HCT116 (cell line): ENCODE data around the gene FAM234A. TPM values are rescaled to one million over a fixed set of nuclear protein-coding genes. Genes with fewer than 3 reads are reported as not detected.

Experiments used
- ATAC-seq: fragments of 200-7000 bp; cut with Tn5 transposase; 2 replicates; pipeline ENCODE4 v1.9.1; 2020; ENCODE audit warnings: mild to moderate bottlenecking, moderate library complexity
- BruUV-seq: library from RNA; stranded (reverse); fragments of 400-500 nt; replicated peaks from 2 replicates; lab custom pipeline; 2021; lab: Mats Ljungman, UMichigan
- CTCF ChIA-PET: fragments of 300-600 bp; sonication (Branson Sonifier 250); formaldehyde crosslinking; loops from one replicate; lab custom pipeline; 2021; ENCODE audit warnings: antibody characterized with exemption; lab: Charles Lee
- POLR2A ChIA-PET: fragments of 300-600, 350-600 bp; sonication (Branson Sonifier 250); formaldehyde crosslinking; loops from one replicate; lab custom pipeline; 2021; ENCODE audit warnings: antibody characterized with exemption; lab: Charles Lee
- RAD21 ChIA-PET, 2 experiments: fragments of 300-600 bp; sonication (Branson Sonifier 250); formaldehyde crosslinking; loops; one replicate each; lab custom pipeline; 2023; ENCODE audit warnings: low total read pairs in 2 of 2; ENCODE audit not compliant: uncharacterized antibody in 2 of 2, unreplicated experiment in 2 of 2, low non-redundant PET in 1 of 2; lab: Charles Lee
- DNase-seq: peaks from one replicate; pipeline ENCODE4 v3.0.0-alpha.2; 2010; ENCODE audit warnings: low read depth, low spot score
- H2AFZ ChIP-seq: fragments of 200-600 bp; shearing (Covaris generic), sonication (generic); 2 replicates; pipeline ENCODE4 v1.6.1; 2017; ENCODE audit warnings: low read depth, mixed run types, mixed read lengths, antibody characterized with exemption, low read length; ENCODE audit not compliant: poor library complexity, severe bottlenecking
- H3K27ac ChIP-seq: 2 replicates; pipeline ENCODE4 v1.5.1; 2012; ENCODE audit warnings: low read depth, low read length
- H3K27me3 ChIP-seq: fragments of 200-600 bp; sonication (generic); 2 replicates; pipeline ENCODE4 v1.6.1; 2016; ENCODE audit warnings: mixed run types, low read length, mixed read lengths; ENCODE audit not compliant: insufficient read depth
- H3K36me3 ChIP-seq, 2 experiments: fragments of 200-500 bp in 1 of 2; fragments of 200-600 bp in 1 of 2; sonication (Bioruptor generic) in 1 of 2; sonication (generic) in 1 of 2; 2 replicates each; pipeline versions ENCODE4 v1.5.1 to v1.6.1; 2014 to 2016; ENCODE audit warnings: low read length in 2 of 2, inconsistent platforms in 1 of 2, mixed read lengths in 1 of 2, mixed run types in 1 of 2; ENCODE audit not compliant: insufficient read depth in 2 of 2, control insufficient read depth in 1 of 2
- H3K4me1 ChIP-seq, 2 experiments: fragments of 200-600 bp in 1 of 2; sonication (generic) in 1 of 2; 2 replicates each; pipeline versions ENCODE4 v1.5.1 to v1.6.1; 2012 to 2017; ENCODE audit warnings: low read length in 2 of 2, inconsistent platforms in 1 of 2, mild to moderate bottlenecking in 1 of 2, mixed read lengths in 1 of 2, mixed run types in 1 of 2, moderate library complexity in 1 of 2; ENCODE audit not compliant: insufficient read depth in 2 of 2, control insufficient read depth in 1 of 2
- H3K4me2 ChIP-seq: fragments of 200-600 bp; sonication (generic); 2 replicates; pipeline ENCODE4 v1.6.1; 2017; ENCODE audit warnings: mixed run types, low read length, mixed read lengths
- H3K4me3 ChIP-seq, 2 experiments: fragments of 200-600 bp in 1 of 2; sonication (generic) in 1 of 2; replicated peaks in 1 of 2; 2 replicates each; pipeline ENCODE4 v1.5.1; 2011 to 2016; ENCODE audit warnings: low read length in 2 of 2, control low read depth in 1 of 2, low read depth in 1 of 2, mild to moderate bottlenecking in 1 of 2, mixed read lengths in 1 of 2, mixed run types in 1 of 2
- H3K79me2 ChIP-seq: fragments of 200-600 bp; sonication (generic); 2 replicates; pipeline ENCODE4 v1.6.1; 2017; ENCODE audit warnings: mild to moderate bottlenecking, mixed run types, low read length, moderate library complexity, mixed read lengths; ENCODE audit not compliant: insufficient read depth
- H3K9ac ChIP-seq: fragments of 200-600 bp; sonication (generic); 2 replicates; pipeline ENCODE4 v1.6.1; 2016; ENCODE audit warnings: low read length, mixed read lengths
- H3K9me2 ChIP-seq: fragments of 200-600 bp; sonication (generic), shearing (Covaris generic); 2 replicates; pipeline ENCODE4 v1.6.1; 2017; ENCODE audit warnings: mixed run types, mild to moderate bottlenecking, moderate library complexity; ENCODE audit not compliant: insufficient read depth
- H3K9me3 ChIP-seq, 2 experiments: fragments of 200-500 bp in 1 of 2; fragments of 200-600 bp in 1 of 2; sonication (Bioruptor generic) in 1 of 2; sonication (generic) in 1 of 2; 2 replicates each; pipeline ENCODE4 v1.6.1; 2014 to 2017; ENCODE audit warnings: low read length in 2 of 2, mixed read lengths in 2 of 2, inconsistent platforms in 1 of 2, low read depth in 1 of 2, mild to moderate bottlenecking in 1 of 2, mixed run types in 1 of 2, moderate library complexity in 1 of 2; ENCODE audit not compliant: control insufficient read depth in 1 of 2, insufficient read depth in 1 of 2
- H4K20me1 ChIP-seq: fragments of 200-600 bp; sonication (generic), shearing (Covaris generic); 2 replicates; pipeline ENCODE4 v1.6.1; 2017; ENCODE audit warnings: mixed run types, mild to moderate bottlenecking, moderate library complexity; ENCODE audit not compliant: insufficient read depth
- ATF3 ChIP-seq: IDR thresholded peaks from 2 replicates; pipeline ENCODE4 v1.6.1; 2012
- CEBPB ChIP-seq: IDR thresholded peaks from 2 replicates; pipeline ENCODE4 v1.6.1; 2012; ENCODE audit warnings: low read depth
- ELF1 ChIP-seq: IDR thresholded peaks from 2 replicates; pipeline ENCODE4 v1.6.1; 2012; ENCODE audit warnings: low read depth, borderline replicate concordance
- EZH2phosphoT487 ChIP-seq: fragments of 200-600 bp; IDR thresholded peaks from 2 replicates; pipeline ENCODE4 v1.6.1; 2018; ENCODE audit warnings: antibody characterized with exemption, borderline replicate concordance
- FOSL1 ChIP-seq: IDR thresholded peaks from 2 replicates; pipeline ENCODE4 v1.6.1; 2012; ENCODE audit warnings: low read depth
- POLR2A ChIP-seq: IDR thresholded peaks from 2 replicates; pipeline ENCODE4 v1.7.0; 2011; ENCODE audit warnings: borderline replicate concordance; ENCODE audit not compliant: insufficient read depth, insufficient read length; ENCODE audit errors: extremely low read depth
- POLR2AphosphoS5 ChIP-seq: IDR thresholded peaks from 2 replicates; pipeline ENCODE4 v1.6.1; 2011; ENCODE audit warnings: mild to moderate bottlenecking, low read depth, low read length, moderate library complexity
- RAD21 ChIP-seq: IDR thresholded peaks from 2 replicates; pipeline ENCODE4 v1.6.1; 2012; ENCODE audit warnings: low read depth, mild to moderate bottlenecking
- REST ChIP-seq: IDR thresholded peaks from 2 replicates; pipeline ENCODE4 v1.6.1; 2012; ENCODE audit warnings: low read depth
- ZFX ChIP-seq: fragments of 450-650 bp; IDR thresholded peaks from 2 replicates; pipeline ENCODE4 v1.6.1; 2017
- intact Hi-C: fragments of 100-400 bp; cut with micrococcal nuclease; formaldehyde crosslinking; loops from 2 replicates; pipeline ENCODE4 v1.10.0; 2022
- total RNA-seq: library from RNA; stranded (reverse); gene quantifications from one replicate; pipeline ENCODE4 v1.2.1, GENCODE V29; 2021; ENCODE audit not compliant: unreplicated experiment

The FAM234A gene
- total RNA-seq, 1 experiment from 2014 or later, result 36.4 TPM

GRCh38 chr16:265002-265529 is 30.4 kb downstream of the FAM234A start:
- no TSS peak for BruUV-seq
- Histone ChIP-seq H3K9me2 (no peaks in the 10 kb centered on the region), H4K20me1 (no peaks in the 10 kb centered on the region), H3K27ac (no peak overlapping the region), H3K4me3 (no peak overlapping the region), H3K36me3 (no peaks in the 10 kb centered on the region), H2AFZ (no peak overlapping the region), H3K4me1 (no peaks in the 10 kb centered on the region), H3K9ac (no peak overlapping the region), H3K79me2 (no peaks in the 10 kb centered on the region), H3K4me2 (no peak overlapping the region), H3K9me3 (no peaks in the 10 kb centered on the region), H3K27me3 (no peaks in the 10 kb centered on the region)
- TF ChIP-seq ATF3 (no peak), ELF1 (no peak), FOSL1 (no peak), POLR2A (no peak), CEBPB (no peak), RAD21 (no peak), REST (no peak), ZFX (no peak), POLR2AphosphoS5 (no peak), EZH2phosphoT487 (no peak)
- POLR2A ChIA-PET, result no interaction called here
- no peak for DNase-seq
- RAD21 ChIA-PET, result no interaction called here
- intact Hi-C loops, result no loop called here
- ATAC-seq, result no peak
- CTCF ChIA-PET, result no interaction called here
